Right ventricle myocardium superior (tissue), 1 donor: Measurements from ENCODE around the gene MCTP2. TPM values are rescaled to one million over a fixed set of nuclear protein-coding genes. Genes with fewer than 3 reads are reported as not detected.
A peak's percentile ranks its signal among the peaks of the same experiment; 100 is the strongest.

Experiments used
- ATAC-seq: fragments of 200-7000 bp; cut with Tn5 transposase; one replicate; pipeline ENCODE4 v1.9.1; 2020; ENCODE audit warnings: mild to moderate bottlenecking; ENCODE audit not compliant: poor library complexity
- DNase-seq: peaks from one replicate; pipeline ENCODE4 v3.0.0-alpha.2; 2020
- intact Hi-C: fragments of 100-400 bp; cut with DNase I; formaldehyde crosslinking; loops from one replicate; pipeline ENCODE4 v1.11.2; 2022
- total RNA-seq: library from RNA; stranded (reverse); fragmentation: NEBNext Ultra II Directional; extraction: Animal tissue kit (Norgen Biotek cat#: 25700); gene quantifications from one replicate; pipeline ENCODE4 v1.2.1, GENCODE V29; 2021
- donor health status: DM: no; HTN: yes; CAD: no; lungs with severe emphysema.

MCTP2 gene
- total RNA-seq, 1 donor from 2014 or later = 1.2 TPM

- ATAC-seq (no peak), DNase-seq (no peak)
These were observed 51.2 kb downstream of the MCTP2 start for GRCh38 chr15:94282269-94283250.

GRCh38 chr15:94286583-94286982 lies 55.2 kb downstream of the MCTP2 start:
- intact Hi-C loops = loop anchor here (10.0 kb wide), 1 partner anchor 52 kb away; the partner anchor contains the start of gene MCTP2
- DNase-seq (no peak), ATAC-seq (no peak)

More at GRCh38 chr15:94282269-94283250, 51.2 kb downstream of the MCTP2 start:
- intact Hi-C loops = loop anchor here (10.0 kb wide), 1 partner anchor 48 kb away; the partner anchor contains the start of gene MCTP2

- intact Hi-C loops = loop anchor here (10.0 kb wide), 1 partner anchor 53 kb away; the partner anchor contains the start of gene MCTP2
- no peak for DNase-seq
- ATAC-seq = no peak
These were observed 56.5 kb downstream of the MCTP2 start for GRCh38 chr15:94287794-94288246.

- intact Hi-C loops = no loop called here
These were observed 59.4 kb downstream of the MCTP2 start for GRCh38 chr15:94290730-94291129.

GRCh38 chr15:94293411-94294402 lies 62.3 kb downstream of the MCTP2 start:
- ATAC-seq (no peak), DNase-seq (no peak)
- intact Hi-C loops = no loop called here

More at GRCh38 chr15:94290730-94291129, 59.4 kb downstream of the MCTP2 start:
- DNase-seq (no peak), ATAC-seq (no peak)

DNA sequence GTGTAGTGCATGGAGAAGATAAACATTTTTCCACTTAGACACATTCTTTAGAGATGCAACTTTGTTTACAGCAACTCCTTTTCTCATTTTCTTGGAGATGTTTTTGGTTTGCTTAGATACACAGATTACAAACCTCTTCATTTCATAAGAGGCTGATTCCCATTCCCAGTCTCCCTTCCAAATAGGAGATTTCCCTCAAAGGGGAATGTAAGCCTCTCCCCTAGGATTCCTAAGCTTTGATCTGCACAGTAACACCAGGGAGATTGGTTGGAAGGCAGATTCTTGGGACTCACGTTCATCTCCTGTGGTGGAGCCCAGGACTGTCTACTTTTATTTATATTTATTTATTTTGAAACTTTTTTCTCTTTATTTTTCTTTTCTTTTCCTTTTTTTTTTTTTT lies 63.2 kb downstream of the MCTP2 start:
- ATAC-seq (no peak), DNase-seq (no peak)
- intact Hi-C loops = no loop called here

DNA sequence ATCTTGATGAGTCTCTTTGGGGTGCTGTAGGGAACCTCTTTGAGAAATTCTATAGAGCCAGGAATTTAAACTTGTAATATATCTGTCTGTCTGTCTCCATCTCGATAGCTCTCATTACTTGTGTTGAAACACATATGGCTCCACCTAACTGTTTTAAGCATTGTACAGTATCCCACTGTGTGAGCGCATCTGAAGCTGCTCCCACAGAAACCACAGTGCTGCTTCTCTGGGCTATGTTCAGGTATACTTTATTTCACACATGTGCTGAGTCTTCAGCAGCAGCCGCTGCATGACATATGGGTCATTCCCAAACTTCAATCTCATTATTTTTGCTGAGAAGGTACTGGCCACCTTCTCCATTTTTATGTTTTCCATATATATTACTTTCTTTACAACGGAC lies 63.9 kb downstream of the MCTP2 start:
- intact Hi-C loops = no loop called here
- DNase-seq (no peak), ATAC-seq (no peak)

GRCh38 chr15:94296717-94297116 lies 65.4 kb downstream of the MCTP2 start:
- DNase-seq = no peak
- intact Hi-C loops = no loop called here
- ATAC-seq = no peak

GRCh38 chr15:94297558-94297957 lies 66.2 kb downstream of the MCTP2 start:
- DNase-seq (no peak), ATAC-seq (no peak)
- intact Hi-C loops = no loop called here

- intact Hi-C loops = no loop called here
- no peak for ATAC-seq
- DNase-seq = no peak
These were observed 67.0 kb downstream of the MCTP2 start for GRCh38 chr15:94298364-94298763.

DNA sequence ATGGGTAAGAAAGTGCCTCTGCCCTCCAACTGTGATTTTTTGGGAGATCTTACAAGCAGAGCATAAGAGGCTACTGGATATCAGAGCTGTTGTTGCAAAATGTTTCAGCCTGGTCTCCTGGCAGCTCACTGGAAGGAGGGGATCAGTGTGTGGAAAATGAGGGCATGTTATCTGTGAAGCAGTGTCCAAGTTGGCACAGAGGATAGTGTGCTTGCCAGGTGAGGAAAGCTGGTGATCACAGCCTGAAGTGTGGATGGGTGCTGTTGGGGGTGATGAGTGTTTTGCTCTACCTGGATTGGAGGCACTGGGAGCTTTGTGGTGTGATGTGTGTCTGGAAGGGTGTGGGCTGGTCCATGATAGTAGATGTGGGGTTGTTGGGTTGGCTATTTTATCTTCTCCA lies 69.3 kb downstream of the MCTP2 start:
- ATAC-seq = peak; percentile 98
- intact Hi-C loops = no loop called here
- peak; percentile 47 for DNase-seq

GRCh38 chr15:94305133-94305532 lies 73.8 kb downstream of the MCTP2 start:
- intact Hi-C loops = no loop called here
- no peak for ATAC-seq
- no peak for DNase-seq

- no peak for DNase-seq
- ATAC-seq = no peak
- intact Hi-C loops = no loop called here
These were observed 75.6 kb downstream of the MCTP2 start for GRCh38 chr15:94306700-94307650.

DNA sequence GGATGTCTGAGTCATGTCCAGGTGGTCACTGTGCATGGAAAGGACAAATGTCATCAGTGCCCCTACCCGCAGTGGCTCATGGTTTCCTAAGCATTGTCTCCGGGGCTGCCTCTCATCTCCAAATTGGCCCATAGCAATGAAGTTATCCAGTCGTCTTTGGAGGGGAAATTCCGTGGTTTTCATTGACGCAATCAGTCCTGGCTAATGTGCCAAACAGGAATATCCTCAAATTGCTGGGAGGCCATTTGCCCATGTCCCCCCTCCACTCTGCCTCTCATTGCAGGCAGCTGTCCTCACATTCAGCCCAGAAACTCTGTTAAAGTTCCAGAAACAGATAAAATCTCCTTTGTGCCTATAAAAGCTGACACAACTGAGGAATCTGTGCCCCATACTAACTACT lies 81.6 kb downstream of the MCTP2 start:
- intact Hi-C loops = no loop called here
- no peak for ATAC-seq
- DNase-seq = no peak

DNA sequence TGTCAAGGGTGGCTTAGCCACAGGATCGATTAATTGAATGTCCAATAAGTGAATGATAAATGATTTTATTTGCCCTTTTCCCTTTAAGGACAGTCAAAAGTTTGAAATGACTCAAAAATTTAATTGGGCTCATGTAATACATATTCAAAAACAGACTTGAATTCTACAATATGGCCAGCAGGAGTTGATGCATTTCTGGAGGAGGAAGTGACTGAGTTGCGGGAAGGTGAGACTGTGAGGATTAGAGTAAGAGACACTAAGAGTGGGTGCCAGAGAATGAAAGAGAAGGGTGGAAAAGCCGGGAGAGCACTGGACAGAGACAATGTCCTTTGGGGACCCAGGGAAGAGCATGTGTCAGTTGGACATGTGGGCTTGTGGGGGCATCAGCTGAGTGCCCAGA lies 83.3 kb downstream of the MCTP2 start:
- ATAC-seq = no peak
- intact Hi-C loops = no loop called here
- no peak for DNase-seq

DNA sequence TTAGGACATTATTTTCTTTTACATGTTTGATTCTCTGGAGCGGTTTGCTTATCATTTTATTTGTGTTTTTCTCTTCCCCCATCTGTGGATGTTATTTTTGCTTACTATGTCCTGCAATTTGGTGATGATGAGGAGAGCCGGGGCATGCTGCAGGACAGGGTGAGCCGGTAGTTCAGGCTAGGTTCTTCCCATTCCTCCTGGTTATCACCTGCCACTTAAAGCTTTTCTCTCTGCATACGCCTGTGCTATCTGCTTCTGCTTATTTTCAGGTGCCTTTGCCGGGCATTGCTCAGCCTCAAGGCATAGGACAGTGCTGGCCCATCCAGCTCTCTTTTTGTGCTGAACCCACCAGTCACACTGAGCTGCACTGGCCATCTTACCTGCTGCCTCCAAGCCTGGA lies 85.8 kb downstream of the MCTP2 start:
- DNase-seq (no peak), ATAC-seq (no peak)
- intact Hi-C loops = no loop called here

- no peak for ATAC-seq
- intact Hi-C loops = no loop called here
- DNase-seq = no peak
These were observed 90.8 kb downstream of the MCTP2 start for GRCh38 chr15:94322141-94322540.

GRCh38 chr15:94323076-94323475 lies 91.7 kb downstream of the MCTP2 start:
- ATAC-seq = no peak
- intact Hi-C loops = no loop called here
- no peak for DNase-seq
